GM21619 (cell line): Measurements from ENCODE around the gene CYP19A1.
"Not testable (repeated sequence)": the region's sequence is repeated elsewhere in the genome, so short reads cannot be mapped to it uniquely, and the experiment has no call there.

Experiments
- ATAC-seq: cut with Tn5 transposase; IDR thresholded peaks from one replicate; pipeline ENCODE4 v1.9.1; 2021; ENCODE audit not compliant: unreplicated experiment

Gene CYP19A1

DNA sequence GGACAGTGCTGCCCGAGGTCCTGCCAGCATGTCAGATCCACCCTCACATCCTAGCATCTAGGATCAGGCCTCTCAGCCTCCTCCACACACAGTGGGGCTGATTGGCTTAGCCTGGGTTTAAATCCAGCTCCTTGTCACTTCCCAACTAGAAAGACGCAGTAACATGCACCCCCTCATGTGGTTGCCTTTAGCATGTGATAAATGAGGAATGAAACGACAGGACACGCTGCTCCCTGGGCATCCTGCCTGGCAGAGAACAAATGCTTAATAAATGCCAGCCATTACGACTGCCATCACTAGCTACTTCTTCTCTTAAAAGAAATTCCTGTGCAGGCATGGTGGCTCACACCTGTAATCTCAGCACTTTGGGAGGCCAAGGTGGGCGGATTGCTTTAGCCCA is 149.6 kb downstream of the CYP19A1 start:
- not testable (repeated sequence) for ATAC-seq

DNA sequence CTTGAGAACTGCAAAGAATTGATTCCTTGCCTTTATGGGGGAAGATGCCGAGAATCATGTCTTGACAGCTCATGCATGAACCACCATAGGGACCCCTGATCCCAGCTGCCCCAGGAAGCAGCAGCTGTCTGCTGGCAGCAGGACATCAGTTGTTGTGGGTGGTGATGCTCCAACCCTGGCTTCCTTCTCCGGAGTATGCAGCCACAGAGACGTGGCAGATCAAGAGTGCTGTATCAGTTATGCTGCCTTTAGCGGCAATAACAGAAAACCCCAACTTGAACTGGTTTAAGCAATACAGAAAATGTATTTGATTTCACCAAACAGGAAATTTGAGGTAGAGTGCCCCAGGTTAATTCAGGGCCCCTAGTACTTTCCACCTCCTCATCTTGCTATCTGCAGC is 151.5 kb downstream of the CYP19A1 start:
- no peak for ATAC-seq

GRCh38 chr15:51186181-51186705 is 152.2 kb downstream of the CYP19A1 start:
- ATAC-seq, result no peak

- no peak for ATAC-seq
These were observed 152.9 kb downstream of the CYP19A1 start for GRCh38 chr15:51185213-51186159.

DNA sequence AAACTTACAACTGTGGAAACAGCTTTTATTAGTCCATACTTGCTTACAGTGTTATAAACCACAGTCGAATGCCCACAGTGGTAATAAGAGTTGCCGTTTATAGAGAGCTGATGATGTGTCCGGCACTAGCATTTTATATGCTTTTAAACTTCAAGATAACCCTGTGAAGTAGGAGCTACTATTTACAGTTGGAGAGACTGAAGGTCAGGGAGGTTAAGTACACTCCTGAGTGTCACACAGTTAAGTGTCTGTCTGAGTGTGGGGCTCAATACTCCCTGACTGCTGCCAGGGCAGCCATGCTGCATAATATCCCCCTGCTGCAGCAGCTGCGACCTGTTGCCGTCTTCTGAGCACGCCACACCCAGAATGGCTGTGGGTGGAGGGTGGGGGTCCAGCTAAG is 153.8 kb downstream of the CYP19A1 start:
- ATAC-seq, result no peak

- no peak for ATAC-seq
These were observed 155.3 kb downstream of the CYP19A1 start for GRCh38 chr15:51183076-51183475.

DNA sequence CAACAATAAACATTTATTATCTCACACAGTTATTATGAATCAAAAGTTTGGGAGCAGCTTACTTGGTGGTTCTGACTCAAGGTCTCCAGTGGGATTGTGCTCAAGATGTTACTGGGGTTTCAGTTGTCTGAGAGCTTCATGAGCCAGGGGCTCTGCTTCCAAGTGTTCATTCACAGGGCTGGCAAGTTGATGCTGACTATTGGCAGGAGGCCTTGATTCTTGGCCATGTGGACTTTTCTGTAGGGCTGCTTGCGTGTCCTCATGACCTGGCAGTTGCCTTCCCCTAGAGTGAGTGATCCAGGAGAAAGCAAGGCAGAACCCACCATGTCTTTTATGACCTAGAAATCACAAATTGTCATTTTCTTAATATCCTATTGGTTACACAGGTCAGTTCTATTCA is 156.5 kb downstream of the CYP19A1 start:
- no peak for ATAC-seq

DNA sequence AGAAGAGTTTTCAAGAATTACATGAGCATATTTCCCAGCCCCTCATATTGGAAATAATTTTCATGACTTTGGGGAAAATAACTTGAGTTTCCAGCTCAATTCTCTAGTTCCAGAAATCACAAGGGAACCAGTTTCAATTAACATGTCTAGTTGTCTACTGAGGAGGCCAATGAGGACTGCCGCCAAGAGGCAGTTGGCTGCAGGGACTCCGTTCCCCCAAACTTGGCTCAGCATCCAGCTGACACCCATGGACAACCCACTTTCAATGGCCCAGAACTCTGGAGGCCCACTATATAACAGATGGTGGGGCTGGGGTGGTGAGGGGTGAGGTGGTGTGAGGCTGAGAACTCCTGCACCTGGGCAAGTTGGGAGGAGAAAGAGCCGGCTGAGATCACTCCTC is 157.2 kb downstream of the CYP19A1 start:
- no peak for ATAC-seq

DNA sequence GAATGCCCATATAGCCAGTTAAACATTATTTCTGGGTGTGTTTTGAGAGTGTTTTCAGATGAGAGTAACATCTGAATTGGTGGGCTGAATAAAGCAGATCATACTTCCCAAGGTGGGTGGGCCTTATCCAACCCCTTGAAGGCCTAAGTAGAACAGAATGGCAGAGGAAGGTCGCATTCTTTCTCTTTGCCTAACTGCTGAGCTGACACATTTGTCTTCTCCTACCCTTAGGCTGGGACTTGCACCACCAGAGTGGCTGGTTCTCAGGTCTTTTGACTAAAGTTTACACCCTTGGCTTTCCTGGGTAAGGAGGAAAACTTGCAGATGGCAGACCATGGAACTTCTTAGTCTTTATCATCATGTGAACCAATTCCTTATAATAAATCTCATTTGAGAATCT is 157.9 kb downstream of the CYP19A1 start:
- no peak for ATAC-seq

GRCh38 chr15:51180011-51180410 is 158.4 kb downstream of the CYP19A1 start:
- ATAC-seq, result no peak

DNA sequence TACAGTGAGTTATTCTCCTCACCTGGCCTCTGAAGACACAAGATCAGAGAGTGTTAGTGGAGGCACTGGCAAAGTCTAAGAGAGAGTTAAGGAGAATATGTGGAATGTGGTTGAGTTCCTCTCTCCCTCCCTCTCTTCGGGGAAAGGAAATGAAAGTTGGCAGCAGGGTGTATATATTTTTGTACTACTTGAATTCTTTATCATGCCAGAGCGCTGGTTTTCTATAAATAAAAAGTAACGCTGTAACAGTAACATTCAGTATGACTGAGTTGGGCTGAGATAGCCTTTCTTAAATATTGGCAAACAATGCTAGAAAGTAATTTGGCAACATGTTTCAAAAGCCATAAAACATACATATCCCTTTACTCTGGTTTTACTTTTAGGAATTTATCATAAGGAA is 166.2 kb downstream of the CYP19A1 start:
- no peak for ATAC-seq

DNA sequence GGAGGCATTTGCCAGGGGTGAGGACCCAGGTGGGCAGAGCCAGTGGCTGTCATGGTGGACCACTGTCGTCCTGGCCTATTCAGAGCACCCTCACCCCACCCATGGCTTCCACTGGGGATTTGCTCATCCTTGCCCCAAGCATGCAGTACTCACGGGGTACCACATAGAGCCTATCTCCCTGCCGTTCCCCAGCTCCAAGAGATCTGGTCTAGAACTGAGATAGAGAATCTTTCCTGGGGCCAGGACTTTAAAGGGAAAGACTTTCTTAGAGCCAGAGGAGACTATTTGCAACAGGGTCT is 166.8 kb downstream of the CYP19A1 start:
- no peak for ATAC-seq

DNA sequence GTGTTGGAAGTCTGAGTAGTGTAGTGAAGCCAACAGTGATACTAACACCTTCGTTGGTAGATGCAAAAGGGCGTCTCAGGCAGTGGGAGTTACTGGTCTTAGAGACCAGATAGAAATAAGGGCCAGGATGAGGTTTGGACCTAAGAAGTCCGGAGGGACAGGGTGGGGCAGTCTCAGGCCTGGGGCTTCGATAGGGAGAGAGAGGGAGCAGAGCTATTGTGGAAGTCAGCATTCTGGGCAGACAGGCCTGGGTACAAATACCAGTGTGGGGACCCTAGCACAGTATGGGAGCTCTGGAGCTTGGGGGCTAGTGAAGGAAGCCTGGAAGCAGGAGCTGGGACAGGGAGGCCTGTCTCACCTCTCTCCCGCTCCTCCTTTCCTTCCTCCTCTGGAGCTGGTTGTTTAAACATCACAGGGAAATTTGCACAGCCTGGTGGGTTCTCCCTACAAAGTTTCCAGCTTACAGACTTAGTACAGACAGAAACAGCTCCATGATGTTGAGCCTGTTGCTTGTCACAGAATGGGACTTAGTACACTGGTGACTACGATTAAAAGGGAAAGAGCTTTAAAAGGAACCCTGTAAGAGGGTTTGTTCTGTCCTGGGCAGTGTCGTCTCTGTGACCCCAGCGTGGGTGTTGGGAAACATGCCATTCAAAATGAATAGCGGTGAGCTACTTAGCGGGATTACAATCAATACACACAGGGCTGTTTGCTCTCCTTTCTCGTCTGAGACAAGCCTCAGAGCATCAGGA is 167.3 kb downstream of the CYP19A1 start:
- ATAC-seq, result no peak

- ATAC-seq, result no peak
These were observed 169.7 kb downstream of the CYP19A1 start for GRCh38 chr15:51168700-51169099.

- no peak for ATAC-seq
These were observed 174.6 kb downstream of the CYP19A1 start for GRCh38 chr15:51163843-51164242.

GRCh38 chr15:51162865-51163762 is 175.3 kb downstream of the CYP19A1 start:
- peak; percentile 74 for ATAC-seq

DNA sequence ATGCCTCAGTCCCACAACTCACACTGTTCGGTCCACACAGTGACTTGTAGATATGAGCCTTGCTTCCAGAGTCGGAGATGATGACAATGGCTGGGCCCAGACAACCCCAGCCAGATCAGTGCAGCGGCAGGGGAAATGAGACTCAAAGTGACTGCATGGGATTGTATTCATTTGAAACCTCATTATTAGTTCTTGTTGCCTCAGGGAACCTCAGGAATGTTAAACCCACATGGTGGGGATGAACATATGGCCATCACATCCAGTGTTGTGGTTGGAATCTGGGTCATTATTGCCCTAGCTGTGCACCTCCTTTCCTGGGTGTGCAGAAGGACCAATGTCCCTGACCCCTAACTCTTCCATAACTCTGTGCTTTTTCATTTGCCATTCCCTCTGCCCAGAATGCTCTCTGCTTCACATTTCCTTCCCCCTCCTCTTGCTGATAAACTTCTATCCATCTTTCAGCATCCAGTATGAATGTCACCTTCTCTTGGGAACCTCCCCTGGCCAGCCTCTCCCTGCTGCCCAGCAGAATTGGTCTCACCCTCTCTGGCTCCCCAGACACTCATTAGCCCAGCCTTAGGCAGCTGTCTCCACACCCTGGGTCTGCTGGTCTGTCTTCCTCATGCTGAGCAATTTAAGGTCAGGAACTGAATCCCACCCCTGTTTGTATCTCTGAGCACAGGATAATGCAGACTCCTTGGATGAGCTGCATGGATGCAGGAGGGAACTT is 176.7 kb downstream of the CYP19A1 start:
- ATAC-seq, result no peak

DNA sequence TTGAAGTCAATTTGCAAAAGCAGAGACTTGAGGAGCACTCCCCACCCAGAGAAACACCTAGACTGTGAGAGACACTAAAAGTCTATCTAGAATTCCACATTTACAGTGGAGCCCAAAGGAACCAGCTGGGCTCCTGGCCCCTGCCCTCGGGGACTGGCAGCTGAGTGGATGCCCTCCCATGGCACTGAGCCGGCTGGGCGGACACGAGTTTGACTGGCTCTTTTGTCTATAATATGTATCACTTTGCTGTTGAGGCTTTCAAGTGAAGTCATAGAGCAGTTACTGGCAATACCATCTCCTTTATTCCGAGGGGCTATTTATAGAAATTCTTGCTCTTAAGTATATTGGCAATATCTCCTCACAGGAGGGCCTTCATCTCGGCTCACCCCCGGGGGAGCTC is 177.9 kb downstream of the CYP19A1 start:
- no peak for ATAC-seq
